Epithelial cell of esophagus (primary cell): Measurements from ENCODE around the gene RAVER1.

Source experiments
- DNase-seq: peaks from one replicate; pipeline ENCODE4 v3.0.0; 2010; ENCODE audit warnings: low read depth
- H3K4me3 ChIP-seq: 2 replicates; pipeline ENCODE4 v1.5.1; 2011; ENCODE audit warnings: mild to moderate bottlenecking, low read length, control low read depth
- CTCF ChIP-seq: IDR thresholded peaks from 2 replicates; pipeline ENCODE4 v1.5.1; 2011; ENCODE audit warnings: low read depth, mild to moderate bottlenecking, low read length, control low read depth, inconsistent platforms; ENCODE audit not compliant: insufficient read depth; ENCODE audit errors: missing control alignments

The RAVER1 gene

GRCh38 chr19:10333758-10334587 is 644 bp upstream of the RAVER1 start:
- H3K4me3 ChIP-seq = peak overlapping the region; percentile 61
- no peak for TF ChIP-seq CTCF
- no peak for DNase-seq

GRCh38 chr19:10332158-10332964 is 968 bp downstream of the RAVER1 start:
- no peak for TF ChIP-seq CTCF

GRCh38 chr19:10329555-10329954 is 3.8 kb downstream of the RAVER1 start:
- no peak overlapping the region for H3K4me3 ChIP-seq
- no peak for DNase-seq
- TF ChIP-seq CTCF = no peak

More at GRCh38 chr19:10332158-10332964, 968 bp downstream of the RAVER1 start:
- no peak for DNase-seq
- H3K4me3 ChIP-seq = peak overlapping the region; percentile 61

- no peak for DNase-seq
- no peak for TF ChIP-seq CTCF
- no peak overlapping the region for H3K4me3 ChIP-seq
These were observed 4.5 kb downstream of the RAVER1 start for GRCh38 chr19:10328558-10329429.

GRCh38 chr19:10327793-10328192 is 5.5 kb downstream of the RAVER1 start:
- no peak for DNase-seq
- TF ChIP-seq CTCF = no peak

GRCh38 chr19:10325732-10326131 is 7.6 kb downstream of the RAVER1 start:
- no peak for TF ChIP-seq CTCF
- no peak for DNase-seq
- H3K4me3 ChIP-seq = no peak overlapping the region

More at GRCh38 chr19:10327793-10328192, 5.5 kb downstream of the RAVER1 start:
- no peak overlapping the region for H3K4me3 ChIP-seq
